Central memory CD8-positive, alpha-beta T cell (primary cell): ENCODE measurements around the gene APOD.
"Not testable (repeated sequence)": the region's sequence is repeated elsewhere in the genome, so short reads cannot be mapped to it uniquely, and the experiment has no call there.

Experiments
- ATAC-seq: fragments of 150-1000 bp; cut with Tn5 transposase; replicated peaks from 2 replicates; pipeline ENCODE4 v1.10.0; 2022; ENCODE audit warnings: mild to moderate bottlenecking, moderate FRiP score, moderate number of reproducible peaks; ENCODE audit not compliant: poor library complexity, severe bottlenecking; ENCODE audit errors: extremely low read depth
- DNase-seq, 2 donors: peaks; one replicate each; pipeline ENCODE4 v3.0.0; 2021; ENCODE audit warnings: low spot score in 2 of 2
- H3K27ac Mint-ChIP-seq: one replicate; pipeline ENCODE4 v1.8.0; 2022; ENCODE audit warnings: low read depth, mild to moderate bottlenecking, moderate library complexity, mixed read lengths
- H3K27me3 Mint-ChIP-seq: one replicate; pipeline ENCODE4 v1.8.0; 2022; ENCODE audit warnings: mixed read lengths
- H3K36me3 Mint-ChIP-seq: one replicate; pipeline ENCODE4 v1.8.0; 2022; ENCODE audit warnings: mild to moderate bottlenecking, moderate library complexity, mixed read lengths; ENCODE audit not compliant: insufficient read depth
- H3K4me1 Mint-ChIP-seq: one replicate; pipeline ENCODE4 v1.8.0; 2022; ENCODE audit warnings: mixed read lengths
- H3K4me3 Mint-ChIP-seq: one replicate; pipeline ENCODE4 v1.8.0; 2022; ENCODE audit warnings: mild to moderate bottlenecking, moderate library complexity, mixed read lengths
- H3K9me3 Mint-ChIP-seq: one replicate; pipeline ENCODE4 v1.8.0; 2022; ENCODE audit warnings: mixed read lengths

The APOD gene

DNA sequence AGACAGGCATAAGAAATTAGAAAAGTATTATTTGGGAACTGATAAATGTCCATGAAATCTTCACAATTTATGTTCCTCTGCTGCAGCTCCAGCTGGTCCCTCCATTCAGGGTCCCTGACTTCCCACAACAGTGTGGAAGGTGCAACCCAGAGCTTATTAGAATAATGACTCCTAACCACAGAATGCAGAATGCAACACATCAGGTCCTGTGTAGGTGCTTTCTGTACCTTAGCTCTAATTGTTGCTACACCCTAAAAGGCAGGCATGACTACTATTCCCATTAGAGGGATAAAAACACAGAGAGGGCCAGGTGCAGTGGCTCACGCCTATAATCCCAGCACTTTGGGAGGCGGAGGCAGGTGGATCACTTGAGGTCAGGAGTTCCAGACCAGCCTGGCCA is 6.6 kb upstream of the APOD start:
- H3K9me3 Mint-ChIP-seq, H3K4me3 Mint-ChIP-seq, DNase-seq, H3K4me1 Mint-ChIP-seq, H3K36me3 Mint-ChIP-seq, ATAC-seq, H3K27me3 Mint-ChIP-seq, H3K27ac Mint-ChIP-seq: not testable (repeated sequence)

DNA sequence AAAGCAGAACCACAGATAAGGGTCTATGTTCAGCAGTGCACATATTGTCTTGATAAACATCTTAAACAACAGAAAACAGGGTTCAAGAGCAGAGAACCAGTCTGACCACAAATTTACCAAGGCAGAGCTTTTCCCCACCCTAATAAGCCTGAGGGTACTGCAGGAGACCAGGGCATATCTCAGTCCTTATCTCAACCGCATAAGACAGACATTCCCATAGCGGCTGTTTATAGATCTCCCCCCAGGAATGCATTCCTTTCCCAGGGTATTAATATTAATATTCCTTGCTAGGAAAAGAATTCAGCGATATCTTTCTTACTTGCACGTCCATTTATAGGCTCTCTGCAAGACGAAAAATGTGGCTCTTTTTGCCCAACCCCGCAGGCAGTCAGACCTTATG is 6.1 kb upstream of the APOD start:
- H3K27me3 Mint-ChIP-seq, H3K4me3 Mint-ChIP-seq, H3K4me1 Mint-ChIP-seq, H3K36me3 Mint-ChIP-seq, ATAC-seq, DNase-seq, H3K9me3 Mint-ChIP-seq, H3K27ac Mint-ChIP-seq: not testable (repeated sequence)

DNA sequence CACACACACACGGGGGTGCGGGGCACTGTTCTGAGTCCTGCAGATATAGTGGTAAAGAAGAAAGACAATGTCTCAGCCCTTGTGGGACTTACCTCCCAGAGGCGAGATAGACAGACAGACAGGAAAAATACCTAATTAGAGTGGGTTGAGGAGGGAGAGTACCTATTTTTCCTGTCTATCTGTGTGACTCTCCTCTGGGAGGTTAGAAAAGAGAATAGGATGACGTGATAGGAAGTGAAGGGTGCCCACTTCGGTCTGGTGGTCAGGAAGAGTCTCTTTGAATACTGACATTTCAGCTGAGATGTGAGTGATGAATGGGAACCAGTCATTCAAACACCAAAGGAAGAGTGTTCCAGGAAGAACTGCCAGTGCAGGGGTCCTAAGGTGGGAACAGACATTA is 4.1 kb upstream of the APOD start:
- ATAC-seq (no peak), DNase-seq (no peak)
- Mint-ChIP-seq H3K27ac (no peak overlapping the region), H3K36me3 (no peaks in the 10 kb centered on the region), H3K27me3 (no peaks in the 10 kb centered on the region), H3K4me1 (no peaks in the 10 kb centered on the region), H3K4me3 (no peak overlapping the region), H3K9me3 (no peaks in the 10 kb centered on the region)

DNA sequence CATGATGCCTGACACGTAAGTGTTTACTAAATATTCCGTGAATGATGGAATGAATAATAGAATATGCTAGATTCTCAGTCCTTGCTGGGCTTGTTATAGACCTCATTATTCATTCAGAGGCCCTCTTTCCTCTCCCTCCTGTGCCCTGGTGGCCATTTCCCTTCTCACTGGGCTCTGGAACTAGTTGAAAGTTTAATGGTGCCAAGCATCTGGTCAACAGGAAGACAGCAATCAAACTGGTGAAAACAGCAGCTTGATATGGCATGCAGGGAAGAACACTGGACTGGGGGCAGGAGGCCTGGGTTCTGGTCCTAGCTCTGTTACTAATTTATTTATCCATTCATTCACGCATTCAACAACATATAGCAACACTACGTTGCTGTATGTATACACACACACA is 3.7 kb upstream of the APOD start:
- H3K36me3 Mint-ChIP-seq, result no peaks in the 10 kb centered on the region
- no peak overlapping the region for H3K27ac Mint-ChIP-seq
- no peaks in the 10 kb centered on the region for H3K27me3 Mint-ChIP-seq
- H3K4me1 Mint-ChIP-seq, result no peaks in the 10 kb centered on the region
- ATAC-seq (no peak), DNase-seq (no peak)
- no peak overlapping the region for H3K4me3 Mint-ChIP-seq
- H3K9me3 Mint-ChIP-seq, result no peaks in the 10 kb centered on the region

DNA sequence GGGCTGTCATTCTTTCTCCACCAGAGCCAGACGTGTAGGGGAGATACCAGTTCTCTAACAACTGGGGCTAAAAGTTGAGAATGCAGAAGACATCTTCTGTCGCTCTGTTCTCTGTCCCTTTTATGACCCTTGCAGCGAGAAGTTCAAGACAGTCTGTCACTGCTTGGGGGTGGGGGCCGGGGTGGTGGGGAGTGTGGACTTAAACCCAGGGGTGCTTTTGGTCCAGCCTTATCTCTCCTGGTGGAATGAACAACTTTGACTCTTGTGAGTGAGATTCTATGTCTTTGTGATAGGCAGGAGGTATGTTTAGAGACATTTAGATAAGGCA is 767 bp upstream of the APOD start:
- Mint-ChIP-seq H3K4me3 (no peak overlapping the region), H3K9me3 (no peaks in the 10 kb centered on the region), H3K4me1 (no peaks in the 10 kb centered on the region), H3K27me3 (no peaks in the 10 kb centered on the region), H3K36me3 (peaks cover 3% of the 10 kb centered on the region), H3K27ac (no peak overlapping the region)
- ATAC-seq (no peak), DNase-seq (no peak)

DNA sequence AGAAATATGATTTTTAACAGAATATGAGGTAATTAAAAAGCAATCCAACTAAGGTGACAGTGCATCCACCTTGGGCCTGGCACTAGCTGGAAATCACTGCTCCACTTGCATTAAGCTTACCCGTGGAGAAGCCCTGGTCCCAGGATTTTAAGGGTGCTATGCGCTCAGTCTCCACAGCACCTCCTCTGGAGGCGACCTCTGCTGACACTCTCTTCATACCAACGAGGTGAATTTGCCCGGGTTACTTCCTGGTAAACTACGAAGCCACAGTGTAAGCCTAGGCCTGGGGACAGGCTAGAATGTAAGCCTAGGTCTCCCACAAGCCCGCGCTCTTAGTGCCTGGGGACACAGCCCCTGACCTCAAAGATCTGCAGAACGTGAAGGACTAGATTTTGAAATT is 793 bp downstream of the APOD start:
- DNase-seq (no peak), ATAC-seq (no peak)
- Mint-ChIP-seq H3K36me3 (peaks cover 3% of the 10 kb centered on the region), H3K27me3 (no peaks in the 10 kb centered on the region), H3K9me3 (no peaks in the 10 kb centered on the region), H3K4me3 (no peak overlapping the region), H3K4me1 (no peaks in the 10 kb centered on the region), H3K27ac (no peak overlapping the region)

DNA sequence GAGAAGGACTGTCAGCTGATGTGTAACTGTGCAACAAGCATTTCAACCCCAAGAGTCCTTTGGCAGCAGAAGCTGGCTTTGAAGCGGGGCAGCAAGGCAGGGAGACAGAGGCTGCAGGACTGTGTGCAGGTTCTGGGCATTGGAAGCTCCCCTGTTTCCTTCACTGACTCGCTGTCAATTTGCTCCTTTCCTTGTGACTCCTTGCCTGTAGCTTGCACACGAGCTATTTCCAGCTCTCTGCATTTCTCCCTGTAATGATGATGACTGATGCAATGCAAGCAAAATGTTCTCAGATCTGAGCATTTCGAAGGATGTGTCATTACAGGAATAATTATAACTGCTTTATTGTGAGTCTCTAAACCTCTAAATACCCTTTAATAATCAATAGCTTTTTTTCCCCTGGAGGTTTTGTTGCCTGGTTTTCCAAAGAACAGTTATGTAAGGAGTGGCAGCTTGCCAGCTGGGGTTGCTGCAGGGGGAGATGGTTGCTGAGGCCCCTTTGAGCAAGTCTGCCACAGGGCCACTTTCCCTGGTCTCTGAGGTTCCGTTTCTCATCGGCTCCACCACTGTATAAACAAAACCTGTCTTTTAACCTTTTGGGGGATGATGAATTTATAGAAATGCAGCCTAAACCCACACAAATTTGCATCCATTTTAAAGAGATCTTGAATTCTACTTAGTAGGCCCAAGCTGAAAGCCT is 2.8 kb downstream of the APOD start:
- H3K4me1 Mint-ChIP-seq, result no peaks in the 10 kb centered on the region
- no peak for DNase-seq
- no peaks in the 10 kb centered on the region for H3K27me3 Mint-ChIP-seq
- H3K27ac Mint-ChIP-seq, result no peak overlapping the region
- peaks cover 3% of the 10 kb centered on the region for H3K36me3 Mint-ChIP-seq
- no peak overlapping the region for H3K4me3 Mint-ChIP-seq
- no peak for ATAC-seq
- no peaks in the 10 kb centered on the region for H3K9me3 Mint-ChIP-seq

DNA sequence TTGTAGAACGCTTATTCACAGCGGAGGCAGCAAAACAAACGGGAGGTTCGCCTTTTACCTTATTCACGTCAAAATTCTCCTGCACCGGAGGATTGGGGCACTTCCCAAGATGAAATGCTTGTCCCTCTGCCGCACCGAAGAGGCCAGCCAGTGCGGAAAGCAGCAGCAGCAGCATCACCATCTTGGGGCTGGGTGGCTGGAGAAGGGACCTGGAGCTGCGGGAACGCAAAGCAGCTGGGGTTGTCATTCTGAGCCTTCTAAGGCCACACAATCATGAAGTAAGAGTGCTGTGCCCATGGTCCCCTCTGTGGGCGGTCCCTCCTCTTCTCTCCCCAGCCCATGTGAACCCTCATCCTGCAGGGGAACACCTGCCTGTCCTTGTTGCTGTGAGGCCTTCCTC is 4.5 kb downstream of the APOD start:
- Mint-ChIP-seq H3K9me3 (no peaks in the 10 kb centered on the region), H3K36me3 (peaks cover 3% of the 10 kb centered on the region), H3K27ac (no peak overlapping the region), H3K4me3 (no peak overlapping the region), H3K27me3 (no peaks in the 10 kb centered on the region), H3K4me1 (no peaks in the 10 kb centered on the region)
- ATAC-seq, result no peak
- no peak for DNase-seq

DNA sequence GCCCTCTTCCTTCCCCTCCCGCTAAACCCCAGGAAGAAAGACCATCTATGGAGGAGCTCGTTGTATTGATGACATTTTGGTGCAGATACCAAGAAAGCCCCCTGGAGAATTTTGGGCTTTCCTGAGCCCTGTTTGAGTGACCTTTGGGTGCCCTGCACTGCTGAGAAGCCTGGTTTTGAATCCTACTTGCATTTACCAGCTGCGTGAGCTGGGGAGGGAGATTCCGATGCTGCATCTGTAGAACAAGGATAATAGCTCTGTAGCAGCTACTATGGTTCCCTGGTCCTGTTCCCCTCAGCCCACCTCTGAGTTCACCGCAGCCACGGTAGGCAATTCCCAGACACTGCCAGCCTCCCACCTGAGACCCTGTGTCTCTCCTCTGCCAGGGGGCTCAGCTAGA is 5.2 kb downstream of the APOD start:
- Mint-ChIP-seq H3K27ac (no peak overlapping the region), H3K4me3 (no peak overlapping the region), H3K36me3 (peaks cover 3% of the 10 kb centered on the region), H3K27me3 (no peaks in the 10 kb centered on the region), H3K4me1 (no peaks in the 10 kb centered on the region), H3K9me3 (no peaks in the 10 kb centered on the region)
- ATAC-seq (no peak), DNase-seq (no peak)

DNA sequence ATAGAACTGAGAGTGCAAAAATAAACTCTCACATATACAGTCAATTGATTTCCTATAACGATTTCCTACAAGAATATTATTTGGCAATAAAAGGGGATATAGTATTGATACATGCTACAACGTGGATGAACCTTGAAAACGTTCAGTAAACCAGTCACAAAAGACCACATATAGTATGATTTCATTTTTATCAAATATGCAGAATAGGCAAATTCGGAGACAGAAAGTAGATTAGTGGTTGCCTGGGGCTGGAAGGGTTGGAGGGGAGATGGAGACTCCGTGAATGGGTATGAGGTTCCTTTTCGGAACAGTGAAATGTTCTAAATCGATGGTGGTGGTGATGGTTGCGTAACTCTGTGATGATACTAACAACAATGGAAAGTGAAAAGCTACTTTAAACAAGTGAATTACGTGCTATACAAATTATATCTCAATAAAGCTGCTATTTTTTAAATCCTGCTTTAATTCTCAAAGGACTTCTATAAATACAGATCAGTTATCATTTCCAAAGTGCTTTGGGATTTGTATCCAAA is 6.0 kb downstream of the APOD start:
- Mint-ChIP-seq H3K9me3 (no peaks in the 10 kb centered on the region), H3K36me3 (peaks cover 3% of the 10 kb centered on the region), H3K4me3 (no peak overlapping the region), H3K27ac (no peak overlapping the region), H3K4me1 (no peaks in the 10 kb centered on the region), H3K27me3 (no peaks in the 10 kb centered on the region)
- no peak for ATAC-seq
- DNase-seq, result no peak

DNA sequence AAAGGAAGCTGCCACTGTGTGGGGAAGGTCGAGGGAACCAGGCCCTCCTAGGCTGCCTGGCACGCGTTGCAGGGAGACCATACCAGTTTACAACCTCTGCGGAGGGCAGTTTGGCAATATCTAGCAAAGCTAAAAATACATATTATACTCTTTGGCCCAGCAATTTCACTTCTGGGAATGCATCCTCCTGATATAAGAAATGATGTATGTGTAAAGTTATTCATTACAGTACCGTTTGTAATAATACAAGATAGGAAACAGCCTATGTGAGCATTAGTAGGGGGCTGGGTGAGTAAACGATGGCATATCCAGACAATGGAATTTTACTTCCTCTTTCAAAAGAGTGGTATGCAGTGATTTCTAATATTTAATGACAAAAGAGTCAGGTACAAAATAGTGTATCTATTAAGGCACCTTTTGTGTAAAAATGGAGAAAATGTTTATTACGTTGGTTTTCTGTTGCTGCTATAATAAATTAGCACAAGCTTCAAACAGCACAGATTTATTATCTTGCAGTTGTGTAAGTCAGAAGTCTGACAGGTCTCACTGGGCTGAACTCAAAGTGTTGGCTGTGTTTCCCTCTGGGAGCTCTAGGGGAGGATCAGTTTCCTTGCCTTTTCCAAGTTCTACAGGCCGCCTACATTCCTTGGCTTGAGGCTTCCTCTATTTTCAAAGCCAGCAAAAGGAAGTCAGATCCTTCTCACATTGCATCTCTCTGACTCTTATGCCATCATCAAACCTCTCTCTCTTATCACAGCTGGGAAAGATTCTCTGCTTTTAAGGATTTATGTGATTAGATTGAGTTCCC is 9.0 kb downstream of the APOD start:
- H3K36me3 Mint-ChIP-seq, result no peaks in the 10 kb centered on the region
- H3K9me3 Mint-ChIP-seq, result no peaks in the 10 kb centered on the region
- peaks cover 8% of the 10 kb centered on the region for H3K4me1 Mint-ChIP-seq
- ATAC-seq (no peak), DNase-seq (no peak)
- no peak overlapping the region for H3K27ac Mint-ChIP-seq
- H3K4me3 Mint-ChIP-seq, result no peak overlapping the region
- H3K27me3 Mint-ChIP-seq, result no peaks in the 10 kb centered on the region

DNA sequence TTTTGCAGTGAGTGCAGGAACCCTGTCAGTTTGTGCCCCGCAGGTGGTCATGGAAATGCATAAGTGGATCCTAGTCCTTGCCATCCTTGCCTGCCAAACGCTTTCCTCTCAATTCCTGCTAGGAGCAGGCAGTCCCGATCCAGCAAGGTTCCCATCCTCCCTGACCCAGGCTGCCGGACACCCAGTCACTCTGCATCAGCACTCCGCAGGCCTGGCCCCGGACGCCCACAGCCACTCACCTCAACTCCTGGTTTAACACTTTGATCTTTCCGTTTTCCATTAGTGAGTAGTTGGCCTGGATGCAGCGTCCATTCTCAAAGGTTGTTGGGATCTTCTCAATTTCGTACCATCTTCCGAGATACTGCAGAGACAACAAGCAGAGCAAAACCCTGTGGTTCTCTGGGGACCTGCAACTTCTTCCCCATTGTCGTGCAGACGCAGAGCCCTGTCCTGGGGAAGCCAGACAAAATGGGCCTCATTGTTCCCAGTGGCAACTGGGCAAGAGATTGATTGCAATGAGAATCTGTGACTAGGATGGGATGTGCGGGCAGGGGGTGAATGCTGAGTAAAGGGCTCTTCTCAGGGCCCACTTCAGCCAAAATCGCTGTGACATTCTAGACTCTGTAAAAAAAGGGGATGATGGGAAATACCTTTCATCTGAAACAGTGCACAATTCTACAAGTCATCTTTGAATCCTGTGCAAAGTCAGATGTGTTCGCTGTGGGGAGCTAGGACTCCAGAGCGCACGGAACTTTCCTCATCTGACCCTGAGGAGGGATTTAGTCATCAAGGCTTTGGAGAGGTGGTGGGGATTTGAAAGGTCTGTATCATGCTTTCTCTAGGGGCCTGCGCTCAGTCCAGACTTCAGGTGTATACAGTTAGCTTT is 9.9 kb downstream of the APOD start:
- Mint-ChIP-seq H3K4me1 (peaks cover 8% of the 10 kb centered on the region), H3K27ac (no peak overlapping the region), H3K4me3 (no peak overlapping the region), H3K36me3 (no peaks in the 10 kb centered on the region), H3K9me3 (no peaks in the 10 kb centered on the region), H3K27me3 (no peaks in the 10 kb centered on the region)
- DNase-seq (no peak), ATAC-seq (no peak)
